ENCODE data around the gene MFNG. TPM values are rescaled to one million over a fixed set of nuclear protein-coding genes. Genes with fewer than 3 reads are reported as not detected.

MFNG gene
- total RNA-seq, 2 donors from 2014 or later = 4.4 to 7.3 TPM

DNA sequence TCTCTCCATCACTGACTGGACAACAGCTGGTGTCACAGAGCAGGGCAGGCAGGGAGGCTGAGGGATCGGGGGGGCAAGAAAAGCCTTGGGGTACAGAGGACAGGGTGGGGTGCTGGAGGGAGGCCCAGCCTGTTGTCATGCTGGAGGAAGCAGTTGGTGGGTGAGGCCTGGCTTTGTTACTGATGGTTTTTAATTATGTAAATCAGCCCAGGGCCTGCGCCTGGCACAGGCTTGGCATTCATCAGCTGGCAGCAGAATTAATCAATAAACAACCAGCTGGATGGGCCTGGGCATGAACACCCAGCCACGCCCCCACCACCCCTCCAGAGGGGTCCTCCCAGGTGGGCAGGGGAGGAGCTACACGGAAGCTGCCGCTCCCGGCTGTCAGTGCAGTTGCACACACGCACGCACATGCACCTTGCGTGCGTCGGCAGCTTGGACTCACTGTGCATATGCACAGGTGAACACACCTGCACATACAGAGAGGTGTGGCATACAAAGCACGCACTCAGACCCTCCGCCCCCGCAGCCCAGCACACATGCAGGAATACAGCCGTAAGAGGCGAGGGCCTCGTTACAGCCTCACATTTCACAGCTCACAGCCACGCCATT lies 37.6 kb downstream of the MFNG start:
- no peak overlapping the region for H3K4me3 ChIP-seq
- H3K27ac ChIP-seq = no peak overlapping the region
- H3K27me3 ChIP-seq (replicated peaks; ENCODE audit: insufficient read depth) = peaks cover 3% of the 10 kb centered on the region
- no peaks in the 10 kb centered on the region for H3K36me3 ChIP-seq
- WGBS = 57% methylated on average over 18 of the region's 18 CpGs
- intact Hi-C loops (cut with DNase I) = no loop called here
- TF ChIP-seq POLR2A (IDR thresholded peaks at IDR 0.05) (no peak), POLR2AphosphoS5 (IDR thresholded peaks at IDR 0.05) (no peak), CTCF (IDR thresholded peaks at IDR 0.05) (no peak)
- H3K9me3 ChIP-seq = no peaks in the 10 kb centered on the region
- no peaks in the 10 kb centered on the region for H3K4me1 ChIP-seq (replicated peaks)
- DNase-seq (ENCODE audit: low spot score) = no peak

GRCh38 chr22:37445501-37445900 lies 40.7 kb downstream of the MFNG start:
- no peak for DNase-seq (ENCODE audit: low spot score)

GRCh38 chr22:37443977-37444376 lies 42.2 kb downstream of the MFNG start:
- intact Hi-C loops (cut with DNase I) = no loop called here
- Histone ChIP-seq H3K27me3 (replicated peaks; ENCODE audit: insufficient read depth) (peaks cover 3% of the 10 kb centered on the region), H3K36me3 (no peaks in the 10 kb centered on the region), H3K9me3 (no peaks in the 10 kb centered on the region), H3K4me1 (replicated peaks) (no peaks in the 10 kb centered on the region), H3K27ac (no peak overlapping the region), H3K4me3 (no peak overlapping the region)
- no peak for DNase-seq (ENCODE audit: low spot score)
- 84% methylated on average over 7 of the region's 7 CpGs for WGBS
- TF ChIP-seq CTCF (IDR thresholded peaks at IDR 0.05) = no peak
- TF ChIP-seq POLR2AphosphoS5 (IDR thresholded peaks at IDR 0.05) = no peak
- no peak for TF ChIP-seq POLR2A (IDR thresholded peaks at IDR 0.05)

More at GRCh38 chr22:37445501-37445900, 40.7 kb downstream of the MFNG start:
- no peaks in the 10 kb centered on the region for H3K36me3 ChIP-seq
- peaks cover 3% of the 10 kb centered on the region for H3K27me3 ChIP-seq (replicated peaks; ENCODE audit: insufficient read depth)
- WGBS = 80% methylated on average over 9 of the region's 9 CpGs
- no peaks in the 10 kb centered on the region for H3K9me3 ChIP-seq
- no peak for TF ChIP-seq CTCF (IDR thresholded peaks at IDR 0.05)
- no peak for TF ChIP-seq POLR2AphosphoS5 (IDR thresholded peaks at IDR 0.05)
- no peak for TF ChIP-seq POLR2A (IDR thresholded peaks at IDR 0.05)
- intact Hi-C loops (cut with DNase I) = no loop called here
- H3K4me1 ChIP-seq (replicated peaks) = no peaks in the 10 kb centered on the region
- H3K4me3 ChIP-seq = no peak overlapping the region
- H3K27ac ChIP-seq = no peak overlapping the region

DNA sequence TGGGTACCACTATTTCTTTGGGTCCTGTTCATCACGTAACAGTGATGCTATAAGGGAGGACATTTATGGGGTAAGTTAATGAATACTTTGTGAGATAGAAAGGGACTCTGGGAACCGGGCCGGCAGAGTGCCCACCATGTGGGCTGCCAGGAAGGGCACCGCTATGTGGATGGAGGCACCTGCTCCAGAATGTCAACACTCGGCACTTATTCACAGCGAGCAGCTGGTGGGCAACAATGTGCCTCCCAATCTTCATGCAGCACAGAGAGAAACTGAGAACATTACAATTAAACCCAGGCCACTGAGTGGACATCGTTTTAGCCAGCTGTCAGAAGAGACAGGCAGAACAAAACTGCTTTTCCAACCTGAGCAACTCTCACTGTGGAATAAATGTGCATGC lies 43.1 kb downstream of the MFNG start:
- peaks cover 3% of the 10 kb centered on the region for H3K27me3 ChIP-seq (replicated peaks; ENCODE audit: insufficient read depth)
- no peak overlapping the region for H3K4me3 ChIP-seq
- WGBS = 72% methylated on average over 7 of the region's 7 CpGs
- no peaks in the 10 kb centered on the region for H3K9me3 ChIP-seq
- DNase-seq (ENCODE audit: low spot score) = no peak
- intact Hi-C loops (cut with DNase I) = no loop called here
- H3K36me3 ChIP-seq = no peaks in the 10 kb centered on the region
- TF ChIP-seq POLR2A (IDR thresholded peaks at IDR 0.05) (no peak), CTCF (IDR thresholded peaks at IDR 0.05) (no peak), POLR2AphosphoS5 (IDR thresholded peaks at IDR 0.05) (no peak)
- no peaks in the 10 kb centered on the region for H3K4me1 ChIP-seq (replicated peaks)
- no peak overlapping the region for H3K27ac ChIP-seq

DNA sequence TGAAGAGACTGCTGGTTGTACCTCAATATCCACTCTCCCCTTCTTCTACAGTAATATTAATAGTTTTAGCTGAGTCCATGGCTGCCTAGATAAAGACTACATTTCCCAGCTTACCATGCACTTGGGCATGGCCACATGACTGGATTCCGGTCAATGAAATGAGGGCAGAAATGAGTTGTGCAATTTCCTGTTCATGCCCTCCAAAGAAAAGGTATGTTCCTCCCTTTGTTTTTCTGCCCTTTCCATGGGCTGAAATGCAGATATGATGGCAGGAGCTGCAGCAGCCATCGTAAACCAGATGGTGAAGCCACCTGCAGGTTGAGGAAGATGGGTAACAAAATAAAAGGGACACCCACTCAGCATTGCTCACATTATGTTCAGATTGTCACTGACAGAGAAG lies 43.6 kb downstream of the MFNG start:
- WGBS = 71% methylated on average over 2 of the region's 2 CpGs
- H3K27me3 ChIP-seq (replicated peaks; ENCODE audit: insufficient read depth) = peaks cover 3% of the 10 kb centered on the region
- no peaks in the 10 kb centered on the region for H3K9me3 ChIP-seq
- H3K4me3 ChIP-seq = no peak overlapping the region
- intact Hi-C loops (cut with DNase I) = no loop called here
- no peak overlapping the region for H3K27ac ChIP-seq
- DNase-seq (ENCODE audit: low spot score) = no peak
- TF ChIP-seq POLR2AphosphoS5 (IDR thresholded peaks at IDR 0.05) = no peak
- no peak for TF ChIP-seq POLR2A (IDR thresholded peaks at IDR 0.05)
- TF ChIP-seq CTCF (IDR thresholded peaks at IDR 0.05) = no peak
- no peaks in the 10 kb centered on the region for H3K4me1 ChIP-seq (replicated peaks)
- H3K36me3 ChIP-seq = no peaks in the 10 kb centered on the region

Measured in prostate gland (tissue), 2 donors.